HUES6 (cell line): ENCODE measurements around the gene DCUN1D3.
"Not testable (repeated sequence)": the region's sequence is repeated elsewhere in the genome, so short reads cannot be mapped to it uniquely, and the experiment has no call there.

Source experiments
- H3K27ac ChIP-seq: 2 replicates; pipeline ENCODE4 v1.7.0; 2013; ENCODE audit warnings: low read depth, mild to moderate bottlenecking, low read length, inconsistent platforms
- H3K27me3 ChIP-seq: 2 replicates; pipeline ENCODE4 v1.6.1; 2013; ENCODE audit warnings: low read length; ENCODE audit not compliant: control insufficient read depth, insufficient read depth
- H3K36me3 ChIP-seq: 2 replicates; pipeline ENCODE4 v1.6.1; 2013; ENCODE audit warnings: low read length; ENCODE audit not compliant: control insufficient read depth, insufficient read depth
- H3K4me1 ChIP-seq: 2 replicates; pipeline ENCODE4 v1.6.1; 2013; ENCODE audit warnings: low read length; ENCODE audit not compliant: control insufficient read depth, insufficient read depth
- H3K4me3 ChIP-seq: 2 replicates; pipeline ENCODE4 v1.5.1; 2013; ENCODE audit warnings: low read depth, low read length
- H3K9ac ChIP-seq: one replicate; pipeline ENCODE4 v1.6.1; 2013; ENCODE audit warnings: mild to moderate bottlenecking, low read length
- H3K9me3 ChIP-seq: 2 replicates; pipeline ENCODE4 v1.6.1; 2013; ENCODE audit warnings: low read depth, low read length; ENCODE audit not compliant: control insufficient read depth, insufficient read depth

The DCUN1D3 gene

GRCh38 chr16:20871941-20872815 is 28.0 kb downstream of the DCUN1D3 start:
- H3K36me3 ChIP-seq, result no peaks in the 10 kb centered on the region
- H3K4me3 ChIP-seq, result no peak overlapping the region
- H3K9ac ChIP-seq, result no peak overlapping the region
- H3K9me3 ChIP-seq, result no peaks in the 10 kb centered on the region
- no peak overlapping the region for H3K27ac ChIP-seq
- no peaks in the 10 kb centered on the region for H3K27me3 ChIP-seq
- H3K4me1 ChIP-seq, result peaks cover 38% of the 10 kb centered on the region; the same call in 1 of the 2 replicates

GRCh38 chr16:20871258-20871657 is 28.9 kb downstream of the DCUN1D3 start:
- Histone ChIP-seq H3K4me1 (peaks cover 47% of the 10 kb centered on the region), H3K9ac (no peak overlapping the region), H3K36me3 (no peaks in the 10 kb centered on the region), H3K9me3 (no peaks in the 10 kb centered on the region), H3K27me3 (no peaks in the 10 kb centered on the region), H3K27ac (no peak overlapping the region), H3K4me3 (no peak overlapping the region)

- no peak overlapping the region for H3K9ac ChIP-seq
- no peaks in the 10 kb centered on the region for H3K27me3 ChIP-seq
- H3K27ac ChIP-seq, result no peak overlapping the region
- H3K4me1 ChIP-seq, result peaks cover 54% of the 10 kb centered on the region
- no peak overlapping the region for H3K4me3 ChIP-seq
- no peaks in the 10 kb centered on the region for H3K9me3 ChIP-seq
- H3K36me3 ChIP-seq, result no peaks in the 10 kb centered on the region
These were observed 29.9 kb downstream of the DCUN1D3 start for GRCh38 chr16:20870122-20870820.

GRCh38 chr16:20868890-20869289 is 31.3 kb downstream of the DCUN1D3 start:
- Histone ChIP-seq H3K9me3 (no peaks in the 10 kb centered on the region), H3K4me3 (no peak overlapping the region), H3K9ac (no peak overlapping the region), H3K27ac (no peak overlapping the region), H3K27me3 (no peaks in the 10 kb centered on the region), H3K4me1 (peaks cover 45% of the 10 kb centered on the region), H3K36me3 (no peaks in the 10 kb centered on the region)

- no peak overlapping the region for H3K27ac ChIP-seq
- no peak overlapping the region for H3K9ac ChIP-seq
- no peaks in the 10 kb centered on the region for H3K9me3 ChIP-seq
- H3K4me3 ChIP-seq, result no peak overlapping the region
- no peaks in the 10 kb centered on the region for H3K27me3 ChIP-seq
- peaks cover 40% of the 10 kb centered on the region for H3K4me1 ChIP-seq
- H3K36me3 ChIP-seq, result no peaks in the 10 kb centered on the region
These were observed 32.6 kb downstream of the DCUN1D3 start for GRCh38 chr16:20867585-20867984.

- Histone ChIP-seq H3K27me3 (no peaks in the 10 kb centered on the region), H3K4me1 (peaks cover 35% of the 10 kb centered on the region), H3K4me3 (no peak overlapping the region), H3K9ac (no peak overlapping the region), H3K27ac (no peak overlapping the region), H3K9me3 (no peaks in the 10 kb centered on the region), H3K36me3 (peaks cover 5% of the 10 kb centered on the region)
These were observed 33.4 kb downstream of the DCUN1D3 start for GRCh38 chr16:20866801-20867200.

- H3K9me3 ChIP-seq, result no peaks in the 10 kb centered on the region
- H3K27ac ChIP-seq, result peak overlapping the region; percentile 82
- peaks cover 9% of the 10 kb centered on the region for H3K36me3 ChIP-seq
- no peak overlapping the region for H3K4me3 ChIP-seq
- peaks cover 35% of the 10 kb centered on the region for H3K4me1 ChIP-seq
- no peaks in the 10 kb centered on the region for H3K27me3 ChIP-seq
- H3K9ac ChIP-seq, result peak overlapping the region; percentile 19
These were observed 33.9 kb downstream of the DCUN1D3 start for GRCh38 chr16:20866145-20866772.

GRCh38 chr16:20865420-20866131 is 34.6 kb downstream of the DCUN1D3 start:
- H3K4me3 ChIP-seq, result no peak overlapping the region
- H3K9me3 ChIP-seq, result no peaks in the 10 kb centered on the region
- H3K36me3 ChIP-seq, result peaks cover 13% of the 10 kb centered on the region
- peak overlapping the region; percentile 82 for H3K27ac ChIP-seq
- H3K27me3 ChIP-seq, result no peaks in the 10 kb centered on the region
- peak overlapping the region; percentile 19 for H3K9ac ChIP-seq
- H3K4me1 ChIP-seq, result peaks cover 38% of the 10 kb centered on the region

GRCh38 chr16:20864376-20864775 is 35.8 kb downstream of the DCUN1D3 start:
- not testable (repeated sequence) for H3K4me3 ChIP-seq, H3K9ac ChIP-seq, H3K9me3 ChIP-seq, H3K27ac ChIP-seq, H3K27me3 ChIP-seq
- Histone ChIP-seq H3K4me1 (peaks cover 39% of the 10 kb centered on the region), H3K36me3 (peaks cover 21% of the 10 kb centered on the region)

- no peak overlapping the region for H3K9ac ChIP-seq
- H3K9me3 ChIP-seq, result no peaks in the 10 kb centered on the region
- H3K27ac ChIP-seq, result no peak overlapping the region
- H3K27me3 ChIP-seq, result no peaks in the 10 kb centered on the region
- peaks cover 21% of the 10 kb centered on the region for H3K36me3 ChIP-seq
- H3K4me3 ChIP-seq, result no peak overlapping the region
- H3K4me1 ChIP-seq, result peaks cover 33% of the 10 kb centered on the region
These were observed 37.8 kb downstream of the DCUN1D3 start for GRCh38 chr16:20862162-20862960.
